ENCODE data around the gene ARMC3.
"Not testable (repeated sequence)": the region's sequence is repeated elsewhere in the genome, so short reads cannot be mapped to it uniquely, and the experiment has no call there.

ARMC3 gene

DNA sequence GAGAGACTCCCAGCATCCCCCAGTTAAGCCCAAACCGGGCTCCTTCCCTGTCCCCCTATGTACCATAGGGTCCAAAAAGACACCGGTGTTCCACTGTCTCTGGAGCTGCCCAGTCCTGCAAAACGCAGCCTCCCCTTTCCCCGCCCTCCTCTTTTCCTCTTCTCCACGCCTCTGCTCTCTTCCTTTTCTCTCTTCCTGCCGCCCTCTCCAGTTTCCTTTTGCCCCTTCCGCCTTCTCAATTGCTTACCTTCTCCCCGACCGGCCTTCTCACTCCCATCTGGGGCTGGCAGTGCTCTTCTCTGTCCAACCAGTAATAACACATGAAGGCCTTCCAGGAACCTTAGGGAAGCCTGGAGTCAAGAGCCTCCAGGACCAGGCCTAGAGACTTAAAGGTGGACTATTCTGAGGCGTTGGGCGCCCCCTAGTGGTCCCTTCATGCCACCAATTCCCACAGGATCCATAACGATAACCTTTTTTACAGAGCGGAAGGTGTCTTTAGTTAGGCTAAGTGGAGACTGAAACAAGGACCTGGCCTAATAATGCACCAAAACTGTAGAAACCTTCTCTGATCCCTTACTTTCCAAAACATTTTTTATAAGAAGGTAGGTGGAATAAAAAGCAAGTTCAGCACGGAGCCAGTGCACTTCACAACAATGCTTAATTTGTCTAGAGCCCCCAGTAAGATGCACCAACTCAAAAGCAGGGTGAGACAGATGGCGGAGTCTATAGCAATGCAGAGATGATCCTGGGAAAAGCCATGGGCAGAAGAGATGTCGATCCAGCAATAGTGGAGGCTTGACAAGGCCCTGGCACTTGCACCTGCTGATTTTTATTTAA lies 140.3 kb downstream of the ARMC3 start:
- Histone ChIP-seq H3K9me3 (ENCODE audit: insufficient read depth, low read length) (no peaks in the 10 kb centered on the region), H3K36me3 (ENCODE audit: insufficient read depth, insufficient read length, low read length) (no peaks in the 10 kb centered on the region), H3K9ac (ENCODE audit: insufficient read length, low read depth) (no peak overlapping the region), H3K4me1 (ENCODE audit: insufficient read depth, insufficient read length) (no peaks in the 10 kb centered on the region), H3K4me3 (ENCODE audit: insufficient read length, low read depth) (no peak overlapping the region), H3K27me3 (ENCODE audit: insufficient read depth, insufficient read length) (no peaks in the 10 kb centered on the region)
- peak; percentile 81 for DNase-seq (ENCODE audit: low read depth, low spot score)
- no peak for TF ChIP-seq YY1 (IDR thresholded peaks at IDR 0.05; ENCODE audit: insufficient read depth, insufficient read length)
- TF ChIP-seq ZNF274 (IDR thresholded peaks at IDR 0.05; ENCODE audit: low read depth, low read length): no peak
- TF ChIP-seq SUZ12 (IDR thresholded peaks at IDR 0.05; ENCODE audit: extremely low read depth, insufficient read depth, insufficient read length): no peak

DNA sequence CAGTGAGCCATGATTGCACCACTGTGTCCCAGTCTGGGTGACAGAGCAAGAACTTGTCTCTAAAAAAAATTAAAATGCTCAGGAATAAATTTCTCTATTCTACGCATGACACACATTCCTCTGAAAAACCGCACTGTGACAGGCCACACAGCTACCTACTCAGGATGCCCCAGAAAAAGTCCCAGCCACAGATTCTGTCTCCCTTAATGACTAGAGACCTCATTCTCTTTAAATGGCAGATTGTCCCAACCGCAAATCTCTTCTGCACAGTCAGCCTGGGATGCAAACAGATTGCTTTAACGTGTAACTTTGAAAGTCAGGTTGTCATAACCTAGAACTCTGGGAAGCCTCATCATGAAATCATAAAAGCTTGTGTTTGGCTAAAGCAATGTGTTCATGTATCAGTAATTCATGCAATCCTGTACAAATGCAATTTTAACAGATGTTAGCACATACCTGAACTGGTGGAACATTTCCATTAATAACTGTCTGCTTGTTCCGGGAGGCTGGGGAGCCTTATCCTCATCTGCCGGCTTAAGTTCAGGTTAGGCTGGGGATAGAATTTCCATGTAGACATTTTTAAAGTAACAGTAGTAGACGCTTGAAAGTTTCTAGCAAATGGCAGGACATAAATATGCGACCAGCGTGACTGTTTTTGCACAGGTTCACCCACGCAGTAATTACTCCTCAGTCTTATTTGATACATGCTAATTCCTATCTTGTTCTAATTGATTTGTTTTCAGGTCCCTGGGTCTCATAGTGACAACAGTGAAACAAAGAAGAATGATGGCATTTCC lies 141.4 kb downstream of the ARMC3 start:
- H3K27me3 ChIP-seq (ENCODE audit: insufficient read depth, insufficient read length): no peaks in the 10 kb centered on the region
- H3K4me3 ChIP-seq (ENCODE audit: insufficient read length, low read depth): no peak overlapping the region
- no peak overlapping the region for H3K9ac ChIP-seq (ENCODE audit: insufficient read length, low read depth)
- no peaks in the 10 kb centered on the region for H3K36me3 ChIP-seq (ENCODE audit: insufficient read depth, insufficient read length, low read length)
- no peaks in the 10 kb centered on the region for H3K9me3 ChIP-seq (ENCODE audit: insufficient read depth, low read length)
- no peaks in the 10 kb centered on the region for H3K4me1 ChIP-seq (ENCODE audit: insufficient read depth, insufficient read length)
- DNase-seq (ENCODE audit: low read depth, low spot score): no peak
- TF ChIP-seq ZNF274 (IDR thresholded peaks at IDR 0.05; ENCODE audit: low read depth, low read length) (no peak), SUZ12 (IDR thresholded peaks at IDR 0.05; ENCODE audit: extremely low read depth, insufficient read depth, insufficient read length) (no peak), YY1 (IDR thresholded peaks at IDR 0.05; ENCODE audit: insufficient read depth, insufficient read length) (no peak)

DNA sequence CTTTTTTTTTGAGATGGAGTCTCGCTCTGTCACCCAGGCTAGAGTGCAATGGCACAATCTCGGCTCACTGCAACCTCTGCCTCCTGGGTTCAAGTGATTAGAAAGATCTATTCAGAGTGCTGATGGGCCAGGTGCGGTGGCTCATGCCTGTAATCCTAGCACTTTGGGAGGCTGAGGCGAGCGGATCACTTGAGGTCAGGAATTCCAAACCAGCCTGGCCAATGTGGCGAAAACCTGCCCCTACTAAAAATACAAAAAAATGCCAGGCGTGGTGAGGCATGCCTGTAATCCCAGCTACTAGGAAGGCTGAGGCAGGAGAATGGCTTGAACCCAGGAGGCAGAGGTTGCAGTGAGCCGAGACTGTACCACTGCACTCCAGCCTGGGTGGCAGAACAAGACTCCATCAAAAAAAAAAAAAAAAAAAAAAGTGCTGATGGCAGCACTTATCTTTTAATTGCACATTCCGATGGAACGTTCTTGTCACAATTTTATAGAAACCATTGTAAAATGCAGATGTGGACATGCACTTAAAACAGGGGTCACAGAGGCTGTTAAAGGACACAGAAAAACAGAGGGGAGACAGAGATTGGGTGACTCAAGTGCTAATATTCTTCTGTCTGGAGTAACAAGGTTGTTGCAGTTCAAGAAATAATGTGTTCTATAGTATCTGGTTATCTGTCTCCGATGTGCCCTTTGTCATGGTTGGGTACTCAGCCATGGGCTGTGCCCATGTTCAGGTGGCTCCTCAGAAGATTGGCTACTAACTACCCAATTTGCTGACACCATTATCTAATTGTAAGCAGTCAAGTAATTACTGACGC lies 142.4 kb downstream of the ARMC3 start:
- DNase-seq (ENCODE audit: low read depth, low spot score); H3K4me1 ChIP-seq (ENCODE audit: insufficient read depth, insufficient read length); H3K9me3 ChIP-seq (ENCODE audit: insufficient read depth, low read length); H3K27me3 ChIP-seq (ENCODE audit: insufficient read depth, insufficient read length); H3K9ac ChIP-seq (ENCODE audit: insufficient read length, low read depth); H3K36me3 ChIP-seq (ENCODE audit: insufficient read depth, insufficient read length, low read length); H3K4me3 ChIP-seq (ENCODE audit: insufficient read length, low read depth): not testable (repeated sequence)

- Histone ChIP-seq H3K4me1 (ENCODE audit: insufficient read depth, insufficient read length) (no peaks in the 10 kb centered on the region), H3K36me3 (ENCODE audit: insufficient read depth, insufficient read length, low read length) (no peaks in the 10 kb centered on the region), H3K9ac (ENCODE audit: insufficient read length, low read depth) (no peak overlapping the region), H3K4me3 (ENCODE audit: insufficient read length, low read depth) (no peak overlapping the region), H3K9me3 (ENCODE audit: insufficient read depth, low read length) (no peaks in the 10 kb centered on the region), H3K27me3 (ENCODE audit: insufficient read depth, insufficient read length) (no peaks in the 10 kb centered on the region)
- TF ChIP-seq ZNF274 (IDR thresholded peaks at IDR 0.05; ENCODE audit: low read depth, low read length) (no peak), YY1 (IDR thresholded peaks at IDR 0.05; ENCODE audit: insufficient read depth, insufficient read length) (no peak), SUZ12 (IDR thresholded peaks at IDR 0.05; ENCODE audit: extremely low read depth, insufficient read depth, insufficient read length) (no peak)
- DNase-seq (ENCODE audit: low read depth, low spot score): no peak
Measured at GRCh38 chr10:23070913-23071218, 143.0 kb downstream of the ARMC3 start.

GRCh38 chr10:23072593-23072992 lies 144.7 kb downstream of the ARMC3 start:
- not testable (repeated sequence) for DNase-seq (ENCODE audit: low read depth, low spot score); H3K27me3 ChIP-seq (ENCODE audit: insufficient read depth, insufficient read length); H3K36me3 ChIP-seq (ENCODE audit: insufficient read depth, insufficient read length, low read length); H3K4me3 ChIP-seq (ENCODE audit: insufficient read length, low read depth); H3K9me3 ChIP-seq (ENCODE audit: insufficient read depth, low read length); H3K9ac ChIP-seq (ENCODE audit: insufficient read length, low read depth); H3K4me1 ChIP-seq (ENCODE audit: insufficient read depth, insufficient read length)

GRCh38 chr10:23073527-23073926 lies 145.7 kb downstream of the ARMC3 start:
- no peak overlapping the region for H3K4me3 ChIP-seq (ENCODE audit: insufficient read length, low read depth)
- no peak for DNase-seq (ENCODE audit: low read depth, low spot score)
- H3K9ac ChIP-seq (ENCODE audit: insufficient read length, low read depth): no peak overlapping the region
- H3K36me3 ChIP-seq (ENCODE audit: insufficient read depth, insufficient read length, low read length): no peaks in the 10 kb centered on the region
- no peaks in the 10 kb centered on the region for H3K4me1 ChIP-seq (ENCODE audit: insufficient read depth, insufficient read length)
- TF ChIP-seq YY1 (IDR thresholded peaks at IDR 0.05; ENCODE audit: insufficient read depth, insufficient read length): no peak
- no peak for TF ChIP-seq SUZ12 (IDR thresholded peaks at IDR 0.05; ENCODE audit: extremely low read depth, insufficient read depth, insufficient read length)
- TF ChIP-seq ZNF274 (IDR thresholded peaks at IDR 0.05; ENCODE audit: low read depth, low read length): no peak
- H3K27me3 ChIP-seq (ENCODE audit: insufficient read depth, insufficient read length): no peaks in the 10 kb centered on the region
- H3K9me3 ChIP-seq (ENCODE audit: insufficient read depth, low read length): no peaks in the 10 kb centered on the region

DNA sequence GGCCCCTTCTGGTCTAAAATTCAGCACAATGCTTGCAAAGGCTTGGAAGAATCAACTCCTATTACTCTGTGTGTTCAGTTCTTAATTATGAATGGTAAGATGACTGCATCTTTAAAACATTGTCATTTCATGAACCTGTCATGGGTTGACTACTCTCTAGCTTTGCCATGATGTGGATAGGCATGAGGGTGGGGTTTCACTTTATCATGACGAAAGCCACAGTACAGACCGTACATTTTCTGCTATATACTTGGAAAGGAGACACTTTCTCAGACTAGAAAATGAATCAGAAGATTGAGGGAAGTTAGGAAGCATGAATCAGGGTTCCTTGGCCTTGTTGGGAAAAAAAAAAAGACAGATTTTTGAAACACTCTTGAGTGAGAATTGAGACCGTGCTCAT lies 147.8 kb downstream of the ARMC3 start:
- TF ChIP-seq SUZ12 (IDR thresholded peaks at IDR 0.05; ENCODE audit: extremely low read depth, insufficient read depth, insufficient read length) (no peak), YY1 (IDR thresholded peaks at IDR 0.05; ENCODE audit: insufficient read depth, insufficient read length) (no peak), ZNF274 (IDR thresholded peaks at IDR 0.05; ENCODE audit: low read depth, low read length) (no peak)
- DNase-seq (ENCODE audit: low read depth, low spot score): no peak
- peaks cover 2% of the 10 kb centered on the region for H3K4me1 ChIP-seq (ENCODE audit: insufficient read depth, insufficient read length)
- H3K9ac ChIP-seq (ENCODE audit: insufficient read length, low read depth): no peak overlapping the region
- no peaks in the 10 kb centered on the region for H3K36me3 ChIP-seq (ENCODE audit: insufficient read depth, insufficient read length, low read length)
- no peak overlapping the region for H3K4me3 ChIP-seq (ENCODE audit: insufficient read length, low read depth)
- no peaks in the 10 kb centered on the region for H3K27me3 ChIP-seq (ENCODE audit: insufficient read depth, insufficient read length)
- no peaks in the 10 kb centered on the region for H3K9me3 ChIP-seq (ENCODE audit: insufficient read depth, low read length)

Data from NT2/D1 (cell line).